Retina (tissue), 1 donor: Measurements from ENCODE around the gene RSAD1.

Source experiments
- DNase-seq: peaks from one replicate; pipeline ENCODE4 v3.0.0-alpha.2; 2016

RSAD1 gene

GRCh38 chr17:50498021-50498874, 19.6 kb downstream of the RSAD1 start:
- DNase-seq = no peak

- no peak for DNase-seq
Measured at GRCh38 chr17:50499270-50499669, 20.6 kb downstream of the RSAD1 start.

- no peak for DNase-seq
Measured at GRCh38 chr17:50499721-50500120, 21.1 kb downstream of the RSAD1 start.

GRCh38 chr17:50501054-50501453, 22.4 kb downstream of the RSAD1 start:
- DNase-seq = no peak

- DNase-seq = no peak
Measured at GRCh38 chr17:50502301-50502990, 23.8 kb downstream of the RSAD1 start.

- DNase-seq = no peak
Measured at GRCh38 chr17:50505591-50506130, 27.0 kb downstream of the RSAD1 start.

- DNase-seq = no peak
Measured at GRCh38 chr17:50506298-50506697, 27.6 kb downstream of the RSAD1 start.

- DNase-seq = peak; percentile 49
Measured at GRCh38 chr17:50507871-50508572, 29.4 kb downstream of the RSAD1 start, which contains the start of gene MYCBPAP. Gene MYCBPAP, plus strand, starts transcription at chr17:50508439. Its CDS starts 236 bp downstream, at chr17:50508675.

GRCh38 chr17:50508573-50509460, 30.2 kb downstream of the RSAD1 start:
- peak; percentile 87 for DNase-seq

GRCh38 chr17:50511058-50511457, 32.4 kb downstream of the RSAD1 start:
- no peak for DNase-seq

GRCh38 chr17:50513495-50513894, 34.8 kb downstream of the RSAD1 start:
- no peak for DNase-seq

- DNase-seq = no peak
Measured at GRCh38 chr17:50514388-50514787, 35.7 kb downstream of the RSAD1 start.

- DNase-seq = no peak
Measured at GRCh38 chr17:50514936-50515702, 36.5 kb downstream of the RSAD1 start.

GRCh38 chr17:50517011-50517410, 38.4 kb downstream of the RSAD1 start:
- no peak for DNase-seq

- peak; percentile 57 for DNase-seq
Measured at GRCh38 chr17:50517504-50518383, 39.1 kb downstream of the RSAD1 start.

- peak; percentile 65 for DNase-seq
Measured at GRCh38 chr17:50518384-50519023, 39.8 kb downstream of the RSAD1 start.

- no peak for DNase-seq
Measured at GRCh38 chr17:50519141-50519834, 40.6 kb downstream of the RSAD1 start.

GRCh38 chr17:50520483-50520882, 41.8 kb downstream of the RSAD1 start:
- no peak for DNase-seq

GRCh38 chr17:50521514-50521913, 42.9 kb downstream of the RSAD1 start:
- DNase-seq = no peak
